Measurements from ENCODE around the gene MTRFR. TPM values are rescaled to one million over a fixed set of nuclear protein-coding genes. Genes with fewer than 3 reads are reported as not detected.

MTRFR gene
- total RNA-seq, 1 donor from 2014 or later, result 19.2 TPM

DNA sequence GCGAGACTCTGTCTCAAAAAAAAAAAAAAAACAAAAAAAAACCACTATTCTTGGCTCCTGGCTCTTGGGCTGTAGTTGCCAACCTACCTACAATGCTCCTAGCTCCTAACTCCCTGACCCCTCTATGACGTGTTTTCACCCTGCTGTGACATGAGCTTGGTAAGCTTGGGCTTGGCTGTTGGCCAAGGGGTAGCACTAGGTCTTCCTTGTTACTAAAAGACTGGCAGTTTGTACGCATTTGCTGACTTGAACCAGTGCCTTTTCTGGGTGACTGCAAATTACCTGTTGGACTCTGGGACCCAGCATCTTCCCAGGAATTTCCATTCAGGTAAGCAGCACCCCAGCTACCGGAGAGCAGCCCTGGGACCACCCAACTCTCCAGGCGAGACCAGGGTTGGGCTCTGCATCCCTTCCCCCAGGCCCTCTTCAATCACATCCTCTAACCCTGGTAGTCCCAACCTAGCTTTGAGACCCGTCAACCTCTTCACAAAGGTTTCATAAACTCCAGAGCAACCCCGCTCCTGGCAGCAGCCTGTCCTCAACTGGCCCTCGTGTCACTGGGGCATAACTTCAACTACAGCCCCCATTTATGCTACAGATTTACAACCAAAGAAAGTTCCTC lies 30.1 kb downstream of the MTRFR start:
- no peaks in the 10 kb centered on the region for H3K27me3 ChIP-seq (ENCODE audit: control insufficient read depth, insufficient read depth, low read length)
- TF ChIP-seq, protein P1, sequence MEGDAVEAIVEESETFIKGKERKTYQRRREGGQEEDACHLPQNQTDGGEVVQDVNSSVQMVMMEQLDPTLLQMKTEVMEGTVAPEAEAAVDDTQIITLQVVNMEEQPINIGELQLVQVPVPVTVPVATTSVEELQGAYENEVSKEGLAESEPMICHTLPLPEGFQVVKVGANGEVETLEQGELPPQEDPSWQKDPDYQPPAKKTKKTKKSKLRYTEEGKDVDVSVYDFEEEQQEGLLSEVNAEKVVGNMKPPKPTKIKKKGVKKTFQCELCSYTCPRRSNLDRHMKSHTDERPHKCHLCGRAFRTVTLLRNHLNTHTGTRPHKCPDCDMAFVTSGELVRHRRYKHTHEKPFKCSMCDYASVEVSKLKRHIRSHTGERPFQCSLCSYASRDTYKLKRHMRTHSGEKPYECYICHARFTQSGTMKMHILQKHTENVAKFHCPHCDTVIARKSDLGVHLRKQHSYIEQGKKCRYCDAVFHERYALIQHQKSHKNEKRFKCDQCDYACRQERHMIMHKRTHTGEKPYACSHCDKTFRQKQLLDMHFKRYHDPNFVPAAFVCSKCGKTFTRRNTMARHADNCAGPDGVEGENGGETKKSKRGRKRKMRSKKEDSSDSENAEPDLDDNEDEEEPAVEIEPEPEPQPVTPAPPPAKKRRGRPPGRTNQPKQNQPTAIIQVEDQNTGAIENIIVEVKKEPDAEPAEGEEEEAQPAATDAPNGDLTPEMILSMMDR (IDR thresholded peaks at IDR 0.05; ENCODE audit: insufficient read depth, low read length, severe bottlenecking), result no peak
- H3K36me3 ChIP-seq (ENCODE audit: control insufficient read depth, insufficient read depth, low read length), result peaks cover 44% of the 10 kb centered on the region
- DNase-seq (ENCODE audit: low read depth), result no peak
- FAIRE-seq, result no peak
- no peak overlapping the region for H3K4me3 ChIP-seq (ENCODE audit: low read depth, low read length)

DNA sequence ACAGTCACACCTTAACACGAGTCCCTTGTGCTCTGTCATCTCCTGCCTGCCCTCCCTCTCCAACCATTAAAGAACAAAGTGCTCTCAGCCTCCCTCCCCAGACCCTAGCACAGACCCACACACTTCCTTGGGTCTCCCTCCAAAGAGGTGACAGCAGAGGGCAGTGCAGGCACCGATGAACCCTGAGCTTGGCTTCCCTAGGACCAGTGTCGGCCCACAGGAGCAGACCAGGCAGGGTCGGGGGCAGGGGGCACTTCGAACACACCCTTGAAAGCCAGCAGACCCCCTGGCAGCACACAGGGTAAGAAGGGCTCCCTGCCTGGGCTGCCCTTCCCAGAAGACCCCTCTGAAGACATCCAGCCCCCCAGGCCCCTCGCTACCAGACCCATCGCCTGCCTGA lies 31.4 kb downstream of the MTRFR start:
- FAIRE-seq, result no peak
- Histone ChIP-seq H3K4me3 (ENCODE audit: low read depth, low read length) (no peak overlapping the region), H3K36me3 (ENCODE audit: control insufficient read depth, insufficient read depth, low read length) (peaks cover 41% of the 10 kb centered on the region)

DNA sequence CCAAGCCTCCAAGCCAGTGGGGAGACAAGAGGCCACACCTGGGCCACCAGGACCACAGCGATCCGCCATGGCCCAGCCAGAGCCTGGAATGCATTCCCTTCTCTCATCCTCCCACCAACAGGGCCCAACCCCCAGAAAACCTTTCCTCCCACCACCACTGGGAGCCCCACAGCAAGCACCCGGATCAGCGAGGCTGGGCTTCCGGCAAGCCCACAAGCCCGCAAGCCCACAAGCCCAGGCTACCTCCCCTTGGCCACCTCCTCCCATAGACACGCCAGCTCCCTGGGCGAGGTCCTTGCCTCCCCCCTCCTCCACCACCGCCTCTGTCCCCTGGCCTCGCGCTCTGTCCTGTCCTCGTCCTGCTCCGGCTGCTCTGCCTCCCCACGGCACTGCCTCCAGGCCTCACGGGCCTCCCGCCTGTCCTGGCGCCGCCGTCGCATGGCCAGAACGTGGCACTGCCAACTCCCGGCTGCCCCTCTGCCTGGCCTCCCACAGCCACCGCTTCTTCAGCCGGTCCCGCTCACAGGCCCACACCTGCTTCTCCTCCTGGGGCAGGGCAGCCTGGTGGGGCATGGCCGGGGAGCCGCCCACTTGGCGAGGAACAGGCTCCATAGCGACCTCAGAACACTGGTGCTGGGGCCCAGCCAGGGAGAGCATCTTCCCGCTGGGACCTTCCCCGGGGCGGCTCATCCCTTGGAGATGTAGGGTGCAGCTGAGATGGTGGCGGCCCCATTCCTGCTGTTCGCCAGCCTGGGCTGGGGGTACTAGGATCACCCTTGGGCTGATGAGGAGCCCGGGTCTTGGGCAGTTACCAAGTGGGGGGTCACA lies 32.8 kb downstream of the MTRFR start:
- H3K27me3 ChIP-seq (ENCODE audit: control insufficient read depth, insufficient read depth, low read length), result no peaks in the 10 kb centered on the region
- TF ChIP-seq, protein P1 (IDR thresholded peaks at IDR 0.05; ENCODE audit: insufficient read depth, low read length, severe bottlenecking), result no peak
- H3K36me3 ChIP-seq (ENCODE audit: control insufficient read depth, insufficient read depth, low read length), result peaks cover 37% of the 10 kb centered on the region
- FAIRE-seq, result no peak
- no peak for DNase-seq (ENCODE audit: low read depth)
- H3K4me3 ChIP-seq (ENCODE audit: low read depth, low read length), result no peak overlapping the region

More for the DNA sequence above, 31.4 kb downstream of the MTRFR start:
- TF ChIP-seq, protein P1 (IDR thresholded peaks at IDR 0.05; ENCODE audit: insufficient read depth, low read length, severe bottlenecking), result no peak
- no peaks in the 10 kb centered on the region for H3K27me3 ChIP-seq (ENCODE audit: control insufficient read depth, insufficient read depth, low read length)
- no peak for DNase-seq (ENCODE audit: low read depth)

DNA sequence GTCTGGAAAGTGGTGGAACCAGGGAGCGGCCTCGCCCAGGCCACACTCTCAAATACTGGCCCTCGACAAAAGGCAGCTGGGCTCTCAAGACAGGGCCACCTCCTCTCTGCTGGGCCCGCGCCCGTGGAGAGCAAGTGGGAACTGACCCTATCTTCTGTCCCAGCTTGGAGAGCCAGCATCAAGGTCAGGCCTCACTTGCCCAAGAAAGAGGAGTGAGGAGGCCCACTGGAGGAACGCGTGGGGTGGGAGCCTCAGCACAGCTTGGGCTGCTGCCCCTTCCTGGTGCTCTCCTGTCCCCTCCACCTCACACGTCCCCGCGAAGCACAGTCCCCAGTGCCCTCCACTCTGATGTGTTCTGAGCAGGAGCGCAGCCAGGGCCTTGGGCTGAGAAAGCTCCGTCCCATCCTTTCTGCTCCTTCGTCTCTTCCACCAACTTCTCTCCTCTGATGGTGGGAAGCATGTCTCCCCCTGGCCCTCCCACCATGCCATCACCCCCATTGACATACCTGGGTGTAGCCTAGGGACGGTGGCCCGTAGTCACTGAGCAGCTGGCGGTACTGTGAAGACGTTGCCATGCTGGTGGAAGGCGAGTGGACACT lies 33.5 kb downstream of the MTRFR start:
- H3K36me3 ChIP-seq (ENCODE audit: control insufficient read depth, insufficient read depth, low read length), result peaks cover 31% of the 10 kb centered on the region
- H3K27me3 ChIP-seq (ENCODE audit: control insufficient read depth, insufficient read depth, low read length), result no peaks in the 10 kb centered on the region
- TF ChIP-seq, protein P1 (IDR thresholded peaks at IDR 0.05; ENCODE audit: insufficient read depth, low read length, severe bottlenecking), result no peak
- DNase-seq (ENCODE audit: low read depth), result no peak
- peak; percentile 18 for FAIRE-seq
- no peak overlapping the region for H3K4me3 ChIP-seq (ENCODE audit: low read depth, low read length)

DNA sequence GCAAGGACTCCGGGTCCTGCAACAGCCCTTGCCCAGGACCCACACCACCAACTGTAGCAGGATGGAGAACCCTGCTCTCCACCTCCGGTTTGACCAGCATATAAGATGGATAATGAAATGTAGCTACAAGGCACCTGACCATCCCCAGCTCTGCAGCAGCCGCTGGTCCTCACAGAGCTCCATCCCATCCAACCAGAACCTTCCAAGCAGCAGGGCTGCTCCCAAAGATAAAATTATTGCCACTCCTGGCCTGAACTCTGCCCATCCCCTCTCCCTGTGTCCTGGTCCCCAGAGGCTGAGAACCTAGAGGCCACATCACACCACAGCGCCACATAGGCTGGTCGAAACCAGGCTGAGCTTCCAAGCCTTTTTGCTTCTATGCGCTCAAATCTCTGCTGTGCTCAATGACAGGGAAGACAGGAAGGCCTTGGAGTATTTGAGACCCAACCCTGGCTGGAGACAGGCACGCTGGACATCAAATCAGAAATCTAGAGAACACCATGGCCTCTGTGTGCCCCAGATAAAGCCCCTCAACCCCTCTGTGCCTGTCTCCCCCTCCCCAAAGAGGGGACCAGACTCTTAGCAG lies 34.2 kb downstream of the MTRFR start:
- TF ChIP-seq, protein P1 (IDR thresholded peaks at IDR 0.05; ENCODE audit: insufficient read depth, low read length, severe bottlenecking), result no peak
- no peak overlapping the region for H3K4me3 ChIP-seq (ENCODE audit: low read depth, low read length)
- DNase-seq (ENCODE audit: low read depth) (no peak), FAIRE-seq (peak; percentile 7)
- no peaks in the 10 kb centered on the region for H3K27me3 ChIP-seq (ENCODE audit: control insufficient read depth, insufficient read depth, low read length)
- H3K36me3 ChIP-seq (ENCODE audit: control insufficient read depth, insufficient read depth, low read length), result peaks cover 26% of the 10 kb centered on the region
